NK-92 treated with Interleukin-12 subunit alpha and Interleukin-12 subunit beta, amount 100 ng/mL, for 24 hours (cell line): ENCODE results near the gene LYRM7.
"Not testable (repeated sequence)": the region's sequence is repeated elsewhere in the genome, so short reads cannot be mapped to it uniquely, and the experiment has no call there.

ENCODE experiments used
- DNase-seq: peaks from one replicate; lab custom pipeline; 2025; lab: John Stamatoyannopoulos, UW

The LYRM7 gene

DNA sequence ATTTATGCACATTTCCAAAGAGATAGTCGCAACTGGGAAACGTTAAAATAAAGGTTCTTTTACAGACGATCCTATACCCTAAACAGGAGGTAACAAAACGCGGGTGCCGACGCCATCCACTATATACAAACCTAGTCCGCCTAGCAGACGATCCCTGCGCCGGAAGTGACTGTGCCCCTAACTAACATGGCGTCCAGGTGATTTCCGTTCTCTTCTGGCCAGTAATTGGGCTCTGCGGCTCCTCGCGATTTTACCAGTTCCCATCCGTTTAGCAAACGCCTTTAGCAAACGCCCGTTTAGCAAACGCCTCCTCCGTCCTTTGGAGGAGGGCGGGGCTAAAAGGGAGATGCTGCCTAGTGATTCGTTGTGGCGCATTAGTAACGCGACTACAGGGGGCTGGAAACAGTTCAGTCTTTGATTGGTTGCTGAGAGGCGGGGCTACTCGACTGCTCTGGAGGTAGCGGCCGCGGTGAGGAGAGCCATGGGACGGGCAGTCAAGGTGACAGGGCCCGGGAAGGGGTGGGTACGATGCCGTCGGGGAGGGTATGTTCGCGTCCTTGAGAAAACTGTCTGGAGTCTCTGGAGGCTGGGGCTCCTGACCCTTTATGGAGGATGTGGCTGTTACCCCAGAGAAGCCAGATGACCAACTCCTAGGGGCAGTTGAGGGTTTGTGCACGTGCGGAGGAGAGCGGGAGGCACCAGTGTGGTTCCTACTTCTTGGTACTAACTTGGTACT is at the start of gene LYRM7:
Gene LYRM7 (plus strand): TSS at position 405 of the 736 bp plus-strand sequence. CDS start 77 bp downstream, at position 482.
- peak; percentile 95 for DNase-seq

DNA sequence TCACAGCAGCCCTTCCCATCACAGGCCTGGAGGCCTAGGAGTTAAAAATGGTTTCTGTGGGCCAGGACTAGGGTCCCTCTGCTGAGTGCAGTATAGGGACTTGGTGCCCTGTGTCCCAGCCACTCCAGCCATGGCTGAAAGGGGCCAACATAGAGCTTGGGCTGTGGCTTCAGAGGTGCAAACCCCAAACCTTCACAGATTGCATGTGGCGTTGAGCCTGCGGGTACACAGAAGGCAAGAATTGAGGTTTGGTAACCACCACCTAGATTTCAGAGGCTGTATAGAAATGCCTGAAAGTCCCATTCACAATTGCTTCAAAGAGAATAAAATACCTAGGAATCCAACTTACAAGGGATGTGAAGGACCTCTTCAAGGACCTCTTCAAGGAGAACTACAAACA is 43.5 kb upstream of the LYRM7 start:
- not testable (repeated sequence) for DNase-seq

DNA sequence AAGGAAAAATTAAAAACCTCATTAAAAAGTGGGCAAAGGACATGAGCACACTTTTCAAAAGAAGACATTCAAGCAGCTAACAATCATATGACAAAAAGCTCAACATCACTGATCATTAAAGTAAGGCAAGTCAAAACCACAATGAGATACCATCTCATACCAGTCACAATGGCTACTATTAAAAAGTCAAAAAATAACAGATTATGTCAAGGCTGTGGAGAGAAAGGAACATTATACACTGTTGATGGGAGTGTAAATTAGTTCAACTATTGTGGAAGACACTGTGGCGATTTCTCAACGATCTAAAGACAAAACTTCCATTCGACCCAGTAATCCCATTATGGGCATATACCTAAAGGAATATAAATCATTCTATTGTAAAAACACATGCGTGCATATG is 41.4 kb upstream of the LYRM7 start:
- no peak for DNase-seq

DNA sequence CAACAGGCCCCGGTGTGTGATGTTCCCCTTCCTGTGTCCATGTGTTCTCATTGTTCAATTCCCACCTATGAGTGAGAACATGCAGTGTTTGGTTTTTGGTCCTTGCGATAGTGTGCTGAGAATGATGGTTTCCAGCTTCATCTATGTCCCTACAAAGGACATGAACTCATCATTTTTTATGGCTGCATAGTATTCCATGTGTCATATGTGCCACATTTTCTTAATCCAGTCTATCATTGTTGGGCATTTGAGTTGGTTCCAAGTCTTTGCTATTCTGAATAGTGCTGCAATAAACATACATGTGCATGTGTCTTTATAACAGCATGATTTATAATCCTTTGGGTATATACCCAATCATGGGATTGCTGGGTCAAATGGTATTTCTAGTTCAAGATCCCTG is 37.7 kb upstream of the LYRM7 start:
- DNase-seq = not testable (repeated sequence)

DNA sequence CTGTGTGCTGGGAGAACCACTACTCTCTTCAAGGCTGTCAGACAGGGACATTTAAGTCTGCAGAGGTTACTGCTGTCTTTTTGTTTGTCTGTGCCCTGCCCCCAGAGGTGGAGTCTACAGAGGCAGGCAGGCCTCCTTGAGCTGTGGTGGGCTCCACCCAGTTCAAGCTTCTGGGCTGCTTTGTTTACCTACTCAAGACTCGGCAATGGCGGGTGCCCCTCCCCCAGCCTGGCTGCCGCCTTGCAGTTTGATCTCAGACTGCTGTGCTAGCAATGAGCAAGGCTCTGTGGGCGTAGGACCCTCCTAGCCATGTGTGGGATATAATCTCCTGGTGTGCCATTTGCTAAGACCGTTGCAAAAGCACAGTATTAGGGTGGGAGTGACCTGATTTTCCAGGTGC is 32.3 kb upstream of the LYRM7 start:
- not testable (repeated sequence) for DNase-seq

DNA sequence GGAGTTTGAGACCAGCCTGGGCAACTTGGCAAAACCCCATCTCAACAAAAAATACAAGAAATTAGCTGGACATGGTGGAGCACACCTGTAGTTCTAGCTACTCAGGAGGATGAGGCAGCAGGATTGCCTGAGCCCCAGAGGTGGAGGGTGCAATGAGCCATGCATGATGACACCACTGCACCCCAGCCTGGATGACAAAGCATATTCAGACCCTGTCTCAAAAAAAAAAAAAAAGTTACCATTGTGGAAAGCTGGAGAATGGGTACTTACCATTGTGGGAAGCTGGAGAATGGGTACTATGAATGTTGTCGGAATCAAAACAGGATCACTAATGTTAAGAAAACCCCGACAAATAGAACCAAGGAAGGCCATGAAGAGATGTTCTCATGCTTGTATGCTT is 31.4 kb upstream of the LYRM7 start:
- no peak for DNase-seq

DNA sequence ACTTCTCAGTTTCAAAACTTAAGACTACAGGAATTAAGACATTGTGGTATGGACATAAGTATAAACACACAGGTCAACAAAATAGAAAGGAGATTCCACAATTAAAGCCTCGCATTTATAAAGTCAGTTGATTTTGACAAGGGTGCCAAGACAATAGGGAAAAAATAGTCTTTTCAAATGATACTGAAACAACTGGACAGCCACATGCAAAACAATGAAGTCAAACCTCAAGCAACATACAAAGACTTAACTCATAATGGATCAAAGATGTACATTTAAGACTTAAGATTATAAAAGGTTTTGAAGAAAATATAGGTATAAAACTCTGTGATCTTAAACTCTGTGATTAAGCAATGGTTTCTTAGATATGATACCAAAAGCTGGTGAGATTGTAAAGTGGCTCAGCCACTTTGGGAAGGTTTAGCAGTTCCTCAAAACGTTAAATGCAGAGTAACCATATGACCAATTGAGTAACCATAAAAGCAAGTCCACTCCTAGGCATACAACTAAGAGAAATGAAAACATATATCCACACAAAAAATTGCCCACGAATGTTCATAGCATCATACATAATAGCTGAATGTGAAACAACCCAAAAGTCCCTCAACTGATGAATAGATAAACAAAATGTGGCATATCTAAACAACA is 27.6 kb upstream of the LYRM7 start:
- DNase-seq = no peak

DNA sequence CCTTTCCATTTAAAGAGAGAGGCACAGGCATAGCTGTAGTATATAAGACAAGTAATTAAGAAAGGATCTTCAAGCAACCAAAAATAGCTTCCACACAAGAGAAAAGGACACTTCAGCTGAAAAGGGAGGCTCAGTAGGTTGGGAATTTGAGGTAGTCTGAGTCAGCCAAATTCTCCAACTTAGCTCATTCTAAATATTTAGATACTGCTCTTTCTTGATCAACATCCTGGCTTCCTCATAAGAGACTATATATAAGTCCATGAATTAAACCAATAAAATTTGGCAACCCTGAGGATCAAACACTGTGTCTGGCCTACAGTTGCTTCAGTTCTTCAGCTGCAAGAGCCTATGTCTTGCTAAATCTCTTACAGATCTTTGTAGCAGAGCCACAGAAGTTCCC is 23.5 kb upstream of the LYRM7 start:
- DNase-seq = no peak

DNA sequence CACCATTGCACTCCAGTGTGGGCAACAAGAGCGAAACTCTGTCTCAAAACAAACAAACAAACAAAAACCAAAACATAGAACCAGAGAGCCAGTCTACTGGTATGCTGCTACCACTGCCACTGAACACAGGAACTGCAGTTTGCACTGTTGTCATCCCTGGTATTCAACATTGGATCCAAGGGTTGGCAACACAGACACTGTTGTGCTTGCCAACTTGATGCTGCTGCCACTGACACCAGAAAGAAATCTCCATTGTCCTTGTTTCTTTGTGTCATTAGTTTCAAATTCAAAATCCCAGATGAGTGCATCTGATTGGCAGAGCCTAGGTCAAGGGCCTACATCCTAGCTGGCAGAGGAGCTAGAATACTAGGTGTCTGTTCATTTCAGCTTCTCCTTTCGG is 21.9 kb upstream of the LYRM7 start:
- no peak for DNase-seq

DNA sequence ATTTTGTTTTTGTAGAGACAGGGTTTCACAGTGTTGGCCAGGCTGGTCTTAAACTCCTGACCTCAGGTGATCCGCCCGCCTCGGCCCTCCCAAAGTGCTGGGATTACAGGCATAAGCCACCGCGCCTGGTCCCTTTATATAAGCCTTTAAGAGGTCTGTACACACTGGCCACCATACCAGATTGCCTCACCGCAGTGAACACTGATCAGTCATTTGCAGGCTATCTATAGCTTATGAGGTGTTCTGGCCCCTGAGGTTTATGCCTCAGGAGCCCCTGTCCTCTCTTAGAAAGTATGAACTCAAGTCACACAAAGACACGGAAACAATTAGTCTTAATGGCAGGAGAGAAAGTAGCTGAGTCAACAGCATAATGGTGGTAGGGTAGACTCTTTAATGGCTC is 20.3 kb upstream of the LYRM7 start:
- no peak for DNase-seq

DNA sequence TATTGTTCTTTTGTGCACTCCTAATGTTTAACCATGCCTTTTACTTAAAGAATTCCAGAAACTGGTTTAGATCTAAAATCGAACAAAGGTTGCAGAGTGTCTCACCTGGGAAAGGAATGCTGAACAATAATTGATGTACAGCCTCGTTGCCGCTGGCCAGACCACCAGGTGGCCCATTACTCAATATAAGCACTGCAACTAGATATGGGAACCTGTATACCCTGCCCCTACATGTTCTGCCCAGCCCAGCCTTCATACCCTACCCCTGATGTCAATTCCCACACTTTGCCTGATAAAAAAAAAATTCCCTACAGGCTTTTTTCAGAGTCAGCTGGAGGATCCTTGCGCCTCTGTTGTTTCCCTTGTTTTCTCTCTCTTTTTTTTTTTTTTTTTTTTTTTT is 19.5 kb upstream of the LYRM7 start:
- no peak for DNase-seq

DNA sequence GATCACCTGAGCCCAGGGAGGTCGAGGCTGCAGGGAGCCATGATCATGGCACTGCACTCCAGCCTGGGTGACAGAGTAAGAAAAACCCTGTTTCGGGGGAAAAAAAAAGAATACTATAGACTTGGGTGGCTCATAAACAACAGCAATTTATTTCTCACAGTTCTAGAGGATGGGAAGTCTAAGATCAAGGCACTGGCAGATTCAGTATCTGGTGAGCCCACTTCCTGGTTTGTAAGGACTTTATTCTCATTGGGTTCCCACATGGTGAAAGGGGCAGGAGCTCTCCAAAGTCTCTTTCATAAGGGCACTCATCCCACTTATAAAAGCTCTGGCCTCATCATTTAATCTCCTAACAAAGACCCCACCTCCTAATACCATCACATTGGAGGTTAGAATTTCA is 14.4 kb upstream of the LYRM7 start:
- DNase-seq = no peak

DNA sequence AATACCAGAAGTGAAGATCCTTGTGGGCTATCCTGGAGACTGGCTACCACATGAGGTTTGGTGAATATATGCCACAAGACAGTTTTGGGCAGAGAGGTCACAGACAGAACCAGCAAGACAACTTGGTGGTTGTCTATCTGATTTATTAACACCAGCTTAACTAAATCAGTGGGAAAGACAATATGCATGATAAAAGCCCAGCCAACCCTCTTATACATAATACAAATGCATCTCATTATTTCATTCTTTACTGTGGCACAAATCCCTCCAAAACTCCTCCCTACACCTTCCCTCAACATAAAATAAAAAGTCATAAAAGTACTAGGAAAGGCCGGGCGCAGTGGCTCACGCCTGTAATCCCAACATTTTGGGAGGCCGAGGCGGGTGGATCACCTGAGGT is 13.8 kb upstream of the LYRM7 start:
- DNase-seq = no peak

DNA sequence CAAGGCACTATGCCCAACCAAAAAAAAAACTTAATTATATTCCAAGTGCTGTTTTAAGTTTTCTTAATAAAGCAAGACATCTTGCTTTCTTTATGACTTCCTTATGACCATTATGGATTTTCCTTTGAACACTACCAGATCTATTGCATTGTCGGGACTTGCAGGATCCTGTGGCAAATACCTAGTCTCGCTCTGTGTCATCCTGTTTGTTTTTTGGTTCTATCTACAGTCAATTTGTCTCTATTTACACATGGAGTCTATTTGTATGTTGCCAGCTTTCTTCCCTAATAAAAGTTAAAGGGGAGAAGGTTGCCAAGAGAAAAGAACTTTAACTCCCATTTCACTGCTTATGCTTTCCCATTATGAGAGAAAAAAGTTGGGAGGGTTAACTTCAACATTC is 10.6 kb upstream of the LYRM7 start:
- no peak for DNase-seq

DNA sequence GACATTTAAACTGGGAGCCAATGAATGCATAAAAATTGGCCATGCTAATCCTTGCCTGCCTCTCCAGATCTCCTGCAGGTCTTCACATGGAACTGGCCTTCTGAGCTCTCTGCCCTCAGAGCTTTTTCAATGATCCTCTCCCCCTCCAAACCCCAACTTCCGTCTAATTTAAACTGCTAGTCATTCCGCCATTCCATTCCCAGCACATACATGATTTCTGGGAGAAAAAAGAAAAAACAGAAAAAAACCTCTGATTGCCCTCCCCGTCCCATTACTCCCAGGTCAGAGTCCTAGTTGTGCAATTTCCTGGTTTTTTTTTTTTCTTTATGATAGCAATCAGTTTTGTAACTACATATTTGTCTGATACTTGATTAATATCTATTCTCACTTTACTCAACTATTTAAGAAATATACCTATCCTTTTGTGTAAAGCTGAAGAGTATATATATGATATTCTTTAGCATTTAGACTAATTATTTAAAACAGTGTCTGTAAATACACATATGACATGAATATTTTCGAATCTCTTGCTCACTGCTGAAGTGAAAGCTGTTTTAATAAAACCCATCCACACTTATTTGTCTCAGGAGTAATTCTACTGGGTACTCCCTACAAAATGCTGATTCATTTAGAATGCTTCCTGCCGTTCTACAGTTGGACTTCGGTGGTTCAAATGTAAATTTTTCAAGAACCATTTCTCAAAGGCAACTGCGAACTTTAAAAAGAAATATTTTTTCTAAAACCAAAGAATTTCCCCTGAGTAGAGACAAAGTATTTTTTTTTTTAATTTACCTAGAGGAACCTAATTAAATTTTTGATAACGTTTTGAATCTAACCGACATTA is 7.2 kb upstream of the LYRM7 start:
- no peak for DNase-seq

DNA sequence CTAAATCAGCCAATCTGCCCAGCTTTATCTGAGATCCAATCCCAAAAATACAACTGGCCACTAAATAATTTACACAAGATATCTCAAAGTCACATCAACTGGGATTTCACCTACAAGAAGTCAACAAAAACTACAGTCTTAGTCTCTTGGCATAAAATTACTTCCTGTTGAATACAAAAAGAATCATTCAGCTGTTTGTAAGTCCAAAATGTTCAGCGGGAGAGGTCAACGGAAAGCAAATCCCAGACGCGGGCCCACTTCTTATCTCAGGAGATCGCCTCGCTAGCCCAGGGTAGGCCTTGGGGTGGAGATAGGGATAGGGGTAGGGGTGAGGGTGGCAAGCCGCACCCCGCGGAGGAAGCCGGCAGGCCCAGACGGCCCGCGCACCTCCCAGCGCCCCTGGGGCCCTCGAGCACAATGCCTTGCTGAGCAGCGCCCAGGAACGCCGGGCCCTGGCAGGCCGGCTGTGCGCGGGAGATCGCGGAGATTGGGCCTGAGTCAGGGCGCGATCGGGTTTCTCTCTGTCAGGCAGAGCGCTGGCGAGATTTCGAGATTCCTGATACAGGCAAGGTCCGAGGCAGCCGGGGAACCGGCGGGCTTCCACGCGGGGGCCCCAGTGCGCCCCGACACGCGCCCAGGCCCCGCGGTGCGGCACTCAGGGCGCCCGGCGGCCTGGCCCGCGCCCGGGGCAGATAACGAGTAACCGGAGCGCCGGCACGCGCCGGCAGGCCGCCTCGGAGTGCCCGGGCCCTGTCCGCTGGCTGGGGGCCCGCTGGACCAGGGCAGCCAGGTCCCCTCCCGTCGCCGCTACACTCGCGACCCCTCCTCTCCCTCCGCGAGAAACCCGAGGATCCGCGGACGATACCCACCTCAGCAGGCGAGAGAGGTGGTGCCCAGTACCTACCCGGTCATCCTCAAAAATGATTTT is 6.3 kb upstream of the LYRM7 start:
- DNase-seq = peak; percentile 74

DNA sequence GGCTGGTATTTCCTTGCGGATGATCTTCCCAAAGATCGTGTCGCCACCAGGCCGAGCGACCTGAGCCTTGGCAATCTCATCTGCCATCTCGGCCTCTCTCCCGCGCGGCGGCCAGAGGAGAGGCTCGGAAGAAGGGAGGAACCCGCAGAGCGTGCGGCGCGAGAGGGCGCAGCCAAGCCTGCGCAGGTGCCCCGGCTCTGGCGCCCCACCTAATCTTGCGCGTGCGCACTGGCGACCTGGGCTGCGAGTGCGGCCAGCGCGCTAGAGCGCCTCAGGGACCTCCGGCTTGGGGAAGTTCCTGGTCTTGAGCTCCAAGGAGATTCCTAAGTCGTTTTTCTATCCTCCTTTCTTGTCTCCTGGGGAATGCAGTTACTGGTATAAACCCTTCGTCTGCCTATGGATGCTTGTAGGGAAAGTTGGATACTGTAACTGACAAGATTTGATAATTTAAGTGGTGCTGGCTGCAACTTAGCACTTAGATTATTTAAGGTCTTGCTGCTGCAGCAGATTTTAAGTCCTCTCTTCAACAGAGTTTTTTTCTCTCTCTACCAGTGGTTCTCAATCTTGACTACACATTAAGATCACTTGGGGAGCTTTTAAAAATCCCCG is 5.5 kb upstream of the LYRM7 start, which contains the start of gene HINT1:
Gene HINT1 (minus strand): TSS at position 138 of the 609 bp plus-strand sequence. CDS start 51 bp downstream, at position 87.
- DNase-seq = peak; percentile 92

DNA sequence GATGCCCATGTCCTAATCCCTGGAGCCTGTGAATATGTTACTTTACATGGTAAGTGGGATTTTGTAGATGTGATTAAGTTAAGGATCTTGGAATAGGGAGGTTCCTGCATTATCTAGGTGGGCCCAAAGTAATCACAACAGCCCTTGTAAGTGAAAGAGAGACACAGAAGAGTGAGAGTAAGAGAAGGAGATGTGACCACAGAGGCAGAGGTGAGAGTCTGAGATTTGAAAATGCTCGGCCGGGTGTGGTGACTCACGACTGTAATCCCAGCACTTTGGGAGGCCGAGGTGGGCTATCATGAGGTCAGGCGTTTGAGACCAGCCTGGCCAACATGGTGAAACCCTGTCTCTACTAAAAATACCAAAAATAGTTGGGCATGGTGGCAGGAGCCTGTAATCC is 3.1 kb upstream of the LYRM7 start:
- DNase-seq = no peak

DNA sequence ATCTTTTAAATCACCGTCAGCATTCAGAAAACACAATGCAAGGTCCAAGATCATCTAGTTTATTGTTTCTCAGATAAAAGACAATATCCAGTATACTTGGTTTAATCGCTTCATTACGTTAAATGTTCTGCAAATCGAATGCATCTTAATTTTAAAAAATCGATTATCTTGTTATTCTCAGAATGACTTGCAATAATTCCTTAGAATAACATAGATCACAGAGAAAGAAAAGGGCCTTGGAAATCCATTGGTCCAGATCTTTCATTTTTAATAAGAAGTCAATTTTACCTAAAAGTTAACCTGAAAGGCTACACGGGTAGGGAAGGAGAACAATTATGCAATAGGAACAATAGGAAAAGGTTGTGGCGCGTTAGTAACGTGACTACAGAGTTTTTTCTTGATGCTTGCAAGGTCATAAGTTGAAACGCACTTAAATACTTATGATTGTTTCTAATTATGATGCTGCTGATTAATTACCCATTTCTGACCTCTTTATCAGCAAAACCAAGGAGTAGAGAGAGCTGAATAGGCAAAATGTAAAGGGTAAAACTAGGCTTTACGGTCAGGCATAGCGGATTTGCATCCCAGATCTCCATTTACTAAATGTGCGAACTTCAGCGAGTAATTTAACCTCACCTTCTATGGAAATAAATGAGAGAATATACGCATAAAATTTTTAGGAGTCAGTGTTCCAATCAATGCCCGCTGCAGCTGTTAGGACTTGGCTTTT is 769 bp upstream of the LYRM7 start:
- no peak for DNase-seq

DNA sequence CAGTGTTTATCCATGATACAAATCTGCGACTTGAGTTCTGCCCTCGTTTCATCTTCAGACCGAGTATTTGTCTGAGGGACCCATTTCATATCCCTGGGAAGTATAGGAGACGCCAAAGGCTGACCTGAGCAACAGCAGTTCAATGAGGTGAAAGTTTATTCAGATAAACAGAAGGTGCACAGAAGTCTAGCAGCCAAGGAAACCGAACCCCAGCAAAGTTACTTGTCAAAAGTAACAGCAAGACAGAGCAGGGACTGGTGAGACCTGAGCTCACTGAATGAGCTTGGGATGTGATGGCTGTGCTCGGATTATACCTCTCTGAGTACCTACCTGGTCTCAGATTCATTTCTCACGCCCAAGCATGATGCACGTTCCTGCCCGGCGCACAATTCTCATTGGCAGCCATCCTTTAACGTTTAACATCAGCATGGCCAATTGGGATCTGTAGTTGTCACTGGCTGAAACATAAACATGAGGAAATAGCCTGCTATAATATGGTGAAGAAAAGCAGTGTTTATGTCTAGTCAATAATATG is 599 bp downstream of the LYRM7 start:
- DNase-seq = peak; percentile 12
